HuH-7.5 (cell line): ENCODE results near the gene OR6P1.

ENCODE experiments used
- DNase-seq: peaks from one replicate; pipeline ENCODE4 v3.0.0; 2011; ENCODE audit warnings: low spot score

OR6P1 gene

GRCh38 chr1:158570480-158570879 lies at the start of gene OR6P1:
Gene OR6P1 (minus strand): TSS chr1:158570580. CDS start chr1:158563604, 6,976 bp downstream.
- no peak for DNase-seq

GRCh38 chr1:158613764-158614163 lies 43.4 kb upstream of the OR6P1 start:
- no peak for DNase-seq

- no peak for DNase-seq
These were observed 41.5 kb upstream of the OR6P1 start for GRCh38 chr1:158611916-158612315.

GRCh38 chr1:158607296-158607695 lies 36.9 kb upstream of the OR6P1 start:
- no peak for DNase-seq

DNA sequence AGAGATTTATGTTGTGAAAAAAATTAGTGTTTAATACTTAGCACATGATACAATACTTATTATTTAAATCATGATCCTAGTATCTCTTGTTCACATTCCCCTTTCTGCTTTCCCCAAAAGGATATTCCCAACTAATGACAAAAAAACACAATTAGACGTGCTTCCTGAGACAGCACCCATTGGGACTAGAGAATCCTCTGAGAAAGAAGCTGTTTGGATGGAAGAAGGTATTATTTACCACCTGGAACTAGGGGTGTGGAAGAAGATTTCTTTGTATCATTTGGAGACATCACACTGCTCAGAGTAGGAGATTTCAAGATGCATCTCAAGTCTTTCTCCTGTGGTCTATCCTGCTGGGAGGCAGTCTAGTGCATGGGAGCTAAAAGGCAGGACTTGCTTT lies 34.6 kb upstream of the OR6P1 start, which contains the start of gene OR10Z1:
Gene OR10Z1 (plus strand): TSS at position 301 of the 400 bp plus-strand sequence. CDS start 1,171 bp downstream, outside the sequence.
- DNase-seq, result no peak

DNA sequence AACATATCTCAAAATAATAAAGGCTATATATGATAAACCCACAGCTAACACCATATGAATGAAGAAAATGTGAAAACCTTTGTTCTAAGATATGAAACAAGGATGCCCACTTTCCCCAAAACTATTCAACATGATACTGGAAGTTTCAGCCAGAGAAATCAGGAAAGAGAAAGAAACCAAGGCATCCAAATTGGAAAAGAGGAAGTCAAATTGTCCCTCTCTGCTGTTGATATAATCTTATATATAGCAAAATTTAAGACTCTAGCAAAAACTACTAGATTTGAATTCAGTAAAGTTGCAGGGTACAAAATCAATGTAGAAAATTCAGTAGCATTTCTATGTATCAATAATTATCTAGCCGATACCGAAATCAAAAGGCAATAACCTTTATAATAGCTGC lies 30.4 kb upstream of the OR6P1 start:
- no peak for DNase-seq

- DNase-seq, result no peak
These were observed 16.6 kb upstream of the OR6P1 start for GRCh38 chr1:158586942-158587341.

DNA sequence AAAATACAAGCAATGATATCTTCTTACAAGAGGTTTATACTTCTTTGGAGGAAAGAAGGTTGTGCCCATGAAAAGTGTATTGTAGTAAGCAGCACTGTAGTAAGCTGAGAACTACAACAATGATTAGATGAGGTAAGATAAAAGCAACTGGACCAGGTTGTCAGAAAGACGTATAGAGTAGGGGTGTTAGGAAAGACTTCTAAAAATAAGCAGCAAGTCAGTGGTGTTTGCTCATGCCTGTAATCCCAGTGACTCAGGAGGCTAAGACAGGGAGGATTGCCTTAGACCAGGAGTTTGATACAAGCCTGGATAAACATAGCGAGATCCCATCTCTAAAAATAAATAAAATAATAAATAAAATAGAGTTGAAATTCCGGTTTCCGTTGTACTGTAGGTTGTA lies 13.6 kb upstream of the OR6P1 start:
- no peak for DNase-seq

DNA sequence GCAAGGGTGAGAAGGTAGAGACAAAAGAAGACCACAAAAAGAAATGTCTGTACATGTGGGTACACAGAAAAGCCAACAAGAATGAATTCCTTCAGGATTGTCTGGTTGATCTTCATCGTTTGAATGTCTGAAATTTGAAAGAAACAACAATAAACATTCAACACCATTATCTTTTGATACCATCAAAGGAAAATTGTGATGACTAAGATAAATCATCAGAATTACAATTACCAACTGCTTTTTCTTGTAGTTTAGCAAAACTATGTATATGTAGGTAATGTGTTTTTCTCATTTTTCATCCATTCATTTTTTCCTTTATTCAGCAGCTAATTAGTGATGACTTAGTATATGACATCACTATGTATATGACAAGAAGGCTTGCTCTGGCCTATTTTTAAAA lies 9.4 kb upstream of the OR6P1 start, which contains the start of gene OR10X1:
Gene OR10X1 (minus strand): TSS at position 167 of the 400 bp plus-strand sequence. CDS start 0 bp downstream, at position 167.
- DNase-seq, result no peak

- DNase-seq, result no peak
These were observed 7.2 kb upstream of the OR6P1 start for GRCh38 chr1:158577561-158577960.

GRCh38 chr1:158572226-158572625 lies 1.8 kb upstream of the OR6P1 start:
- DNase-seq, result no peak

GRCh38 chr1:158564608-158565007 lies 5.8 kb downstream of the OR6P1 start:
- no peak for DNase-seq

- DNase-seq, result no peak
These were observed 6.5 kb downstream of the OR6P1 start for GRCh38 chr1:158563853-158564252.

- no peak for DNase-seq
These were observed 10.7 kb downstream of the OR6P1 start for GRCh38 chr1:158559696-158560095.

DNA sequence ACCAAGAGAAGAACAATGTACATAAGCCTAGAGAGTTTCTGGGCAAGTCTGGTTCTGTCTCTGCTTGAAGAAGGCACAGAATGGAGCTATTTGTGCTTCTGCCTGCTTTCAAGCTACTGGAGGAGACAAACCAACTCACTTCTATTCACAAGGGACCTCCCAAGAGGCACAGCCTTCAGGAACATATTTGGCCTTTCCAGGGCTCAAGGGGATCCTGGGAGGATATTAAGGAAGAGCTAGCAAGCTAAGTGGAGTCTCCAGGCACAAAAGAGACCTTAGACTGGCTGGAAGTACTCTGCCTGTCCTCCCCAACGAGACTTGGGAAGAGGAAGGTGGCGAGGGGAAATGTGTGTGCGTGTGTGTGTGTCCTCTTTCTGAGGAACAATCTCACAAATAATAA lies 16.0 kb downstream of the OR6P1 start, which contains the start of gene OR6Y1:
Gene OR6Y1 (minus strand): TSS at position 54 of the 400 bp plus-strand sequence. CDS start 6,300 bp downstream, outside the sequence.
- DNase-seq, result no peak

DNA sequence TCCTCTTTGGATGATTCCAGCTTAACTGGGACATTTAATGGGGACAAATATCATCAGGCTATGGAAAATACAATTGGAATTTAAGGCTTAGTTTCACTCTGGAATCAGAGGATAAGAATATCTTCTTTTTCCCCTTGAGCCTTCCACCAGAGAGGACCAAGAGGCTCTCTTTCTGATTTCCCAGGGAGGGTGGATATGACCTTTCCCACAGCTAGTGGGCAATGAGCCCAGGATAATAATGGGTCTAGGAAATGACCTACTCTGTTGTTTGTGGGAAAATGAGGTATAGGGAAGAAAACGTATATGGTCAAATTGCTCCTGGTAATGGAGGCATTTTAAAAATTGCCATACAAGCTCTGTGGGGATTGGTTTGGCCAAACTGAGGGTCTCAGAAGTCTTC lies 18.1 kb downstream of the OR6P1 start:
- DNase-seq, result no peak

DNA sequence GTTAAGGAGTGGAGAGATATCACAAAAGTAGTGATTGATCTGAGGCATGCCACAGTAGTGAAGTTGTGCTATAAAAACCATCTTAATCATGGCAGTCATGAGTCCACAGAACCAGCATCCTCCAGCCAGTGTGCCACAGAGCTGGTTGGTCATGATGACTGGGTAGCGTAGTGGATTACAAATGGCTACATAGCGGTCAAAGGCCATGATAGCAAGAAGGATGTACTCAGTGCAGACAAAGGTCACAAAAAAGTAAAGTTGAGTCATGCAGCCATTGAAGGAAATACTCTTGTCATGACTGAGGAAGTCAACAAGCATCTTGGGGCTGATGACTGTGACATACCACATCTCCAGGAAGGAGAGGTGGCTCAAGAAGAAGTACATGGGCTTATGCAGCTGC lies 22.8 kb downstream of the OR6P1 start:
- no peak for DNase-seq

- no peak for DNase-seq
These were observed 32.8 kb downstream of the OR6P1 start for GRCh38 chr1:158537609-158538008.

- no peak for DNase-seq
These were observed 35.9 kb downstream of the OR6P1 start for GRCh38 chr1:158534496-158534895.

- no peak for DNase-seq
These were observed 43.1 kb downstream of the OR6P1 start for GRCh38 chr1:158527190-158527815.

DNA sequence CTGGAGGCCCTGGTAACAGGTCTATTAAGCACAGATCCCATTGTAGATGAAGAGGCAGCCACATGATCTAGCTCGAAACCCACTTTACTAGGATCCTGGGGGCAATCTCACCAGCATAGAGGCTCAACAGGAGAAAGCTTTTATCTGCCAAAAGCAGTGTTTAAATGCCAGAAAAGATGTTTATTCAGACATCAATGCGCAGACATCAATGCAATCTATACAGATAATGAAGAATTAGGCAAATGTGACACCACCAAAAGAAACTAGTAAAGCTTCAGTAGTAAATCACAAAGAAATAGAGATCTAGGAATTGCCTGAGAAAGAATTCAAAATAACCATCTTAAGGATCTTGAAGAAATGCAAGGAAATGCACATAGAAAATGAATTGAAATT lies 48.7 kb downstream of the OR6P1 start:
- DNase-seq, result no peak

- DNase-seq, result no peak
These were observed 49.3 kb downstream of the OR6P1 start for GRCh38 chr1:158520955-158521665.

DNA sequence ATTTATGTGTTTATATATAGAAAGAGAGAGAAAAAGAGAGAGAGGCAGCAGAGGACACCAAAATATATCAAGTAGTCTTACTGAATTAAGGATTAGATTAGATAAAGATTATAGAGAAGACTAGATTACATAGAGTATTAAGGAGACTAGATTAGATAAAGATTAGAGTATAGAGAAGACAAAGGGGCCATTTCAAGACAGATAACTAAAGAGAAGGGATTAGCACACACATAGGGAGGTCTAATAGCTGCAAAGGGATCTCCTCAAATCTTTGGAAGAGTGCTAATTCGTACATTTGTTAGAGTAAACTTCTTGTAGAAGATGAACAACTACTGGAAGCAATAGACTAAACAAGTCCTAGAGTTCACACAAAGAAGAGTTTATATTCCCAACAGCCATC lies 50.4 kb downstream of the OR6P1 start:
- DNase-seq, result no peak

GRCh38 chr1:158516966-158517365 lies 53.4 kb downstream of the OR6P1 start:
- DNase-seq, result no peak
